Mesendoderm (in vitro differentiated cells): ENCODE results near the gene MAPKAPK3. TPM values are rescaled to one million over a fixed set of nuclear protein-coding genes. Genes with fewer than 3 reads are reported as not detected.

ENCODE experiments used
- DNase-seq: peaks from one replicate; pipeline ENCODE4 v3.0.0; 2013
- H2AK5ac ChIP-seq: 2 replicates; pipeline ENCODE4 v1.6.1; 2013; ENCODE audit warnings: low read length, inconsistent platforms
- H2BK120ac ChIP-seq: 2 replicates; pipeline ENCODE4 v1.6.1; 2013; ENCODE audit warnings: low read depth, mild to moderate bottlenecking, low read length, moderate library complexity, mixed read lengths
- H2BK15ac ChIP-seq: replicated peaks from 2 replicates; pipeline ENCODE4 v1.6.1; 2013; ENCODE audit warnings: low read depth, mild to moderate bottlenecking, moderate library complexity
- H2BK5ac ChIP-seq: 2 replicates; pipeline ENCODE4 v1.6.1; 2013; ENCODE audit warnings: low read length, inconsistent platforms
- H3K18ac ChIP-seq: 2 replicates; pipeline ENCODE4 v1.6.1; 2013; ENCODE audit warnings: mild to moderate bottlenecking, low read length, mixed read lengths
- H3K23ac ChIP-seq: one replicate; pipeline ENCODE4 v1.6.1; 2013; ENCODE audit warnings: low read length
- H3K27ac ChIP-seq: 2 replicates; pipeline ENCODE4 v1.5.1; 2013; ENCODE audit warnings: low read depth, mild to moderate bottlenecking, inconsistent platforms, low read length, moderate library complexity
- H3K27me3 ChIP-seq: 2 replicates; pipeline ENCODE4 v1.6.1; 2013; ENCODE audit warnings: low read length, control low read depth, mild to moderate bottlenecking, inconsistent platforms; ENCODE audit not compliant: insufficient read depth, poor library complexity
- H3K36me3 ChIP-seq: 2 replicates; pipeline ENCODE4 v1.6.1; 2013; ENCODE audit warnings: low read length, inconsistent platforms; ENCODE audit not compliant: control insufficient read depth, insufficient read depth
- H3K4ac ChIP-seq: one replicate; pipeline ENCODE4 v1.6.1; 2013; ENCODE audit warnings: low read depth, mild to moderate bottlenecking, low read length, moderate library complexity
- H3K4me1 ChIP-seq: 2 replicates; pipeline ENCODE4 v1.6.1; 2013; ENCODE audit warnings: low read depth, low read length, inconsistent platforms; ENCODE audit not compliant: control insufficient read depth
- H3K4me2 ChIP-seq: 2 replicates; pipeline ENCODE4 v1.6.1; 2013; ENCODE audit warnings: low read length
- H3K4me3 ChIP-seq: 2 replicates; pipeline ENCODE4 v1.5.1; 2013; ENCODE audit warnings: mild to moderate bottlenecking, low read length
- H3K56ac ChIP-seq: one replicate; pipeline ENCODE4 v1.6.1; 2013; ENCODE audit warnings: low read length
- H3K79me1 ChIP-seq: 2 replicates; pipeline ENCODE4 v1.6.1; 2013; ENCODE audit warnings: low read length, inconsistent platforms
- H3K79me2 ChIP-seq: 2 replicates; pipeline ENCODE4 v1.6.1; 2013; ENCODE audit warnings: mild to moderate bottlenecking, low read length; ENCODE audit not compliant: control insufficient read depth, insufficient read depth
- H3K9ac ChIP-seq: 2 replicates; pipeline ENCODE4 v1.6.1; 2013; ENCODE audit warnings: low read length, inconsistent platforms
- H4K5ac ChIP-seq: one replicate; pipeline ENCODE4 v1.6.1; 2013; ENCODE audit warnings: low read length
- H4K8ac ChIP-seq: one replicate; pipeline ENCODE4 v1.6.1; 2013; ENCODE audit warnings: low read depth, mild to moderate bottlenecking, control low read depth, low read length, moderate library complexity
- WGBS: extraction: QIAGEN DNeasy Blood & Tissue Kit; methylation state at CpG from one replicate; pipeline ENCODE4 v1.1.7; 2013; ENCODE audit warnings: low lambda C conversion rate, missing lambda C conversion rate; ENCODE audit not compliant: insufficient coverage; ENCODE audit errors: extremely low coverage; 5-methylcytosine and 5-hydroxymethylcytosine counted together
- polyA plus RNA-seq, 2 experiments: library from polyadenylated mRNA; stranded (reverse); fragments of 200-250 nt; gene quantifications; one replicate each; pipeline ENCODE4 v1.2.3, GENCODE V29; 2013

MAPKAPK3 gene
- 35.2 TPM for polyA plus RNA-seq (2013, experiment 1 of 2)
- polyA plus RNA-seq (2013, experiment 2 of 2) = 36.3 TPM

DNA sequence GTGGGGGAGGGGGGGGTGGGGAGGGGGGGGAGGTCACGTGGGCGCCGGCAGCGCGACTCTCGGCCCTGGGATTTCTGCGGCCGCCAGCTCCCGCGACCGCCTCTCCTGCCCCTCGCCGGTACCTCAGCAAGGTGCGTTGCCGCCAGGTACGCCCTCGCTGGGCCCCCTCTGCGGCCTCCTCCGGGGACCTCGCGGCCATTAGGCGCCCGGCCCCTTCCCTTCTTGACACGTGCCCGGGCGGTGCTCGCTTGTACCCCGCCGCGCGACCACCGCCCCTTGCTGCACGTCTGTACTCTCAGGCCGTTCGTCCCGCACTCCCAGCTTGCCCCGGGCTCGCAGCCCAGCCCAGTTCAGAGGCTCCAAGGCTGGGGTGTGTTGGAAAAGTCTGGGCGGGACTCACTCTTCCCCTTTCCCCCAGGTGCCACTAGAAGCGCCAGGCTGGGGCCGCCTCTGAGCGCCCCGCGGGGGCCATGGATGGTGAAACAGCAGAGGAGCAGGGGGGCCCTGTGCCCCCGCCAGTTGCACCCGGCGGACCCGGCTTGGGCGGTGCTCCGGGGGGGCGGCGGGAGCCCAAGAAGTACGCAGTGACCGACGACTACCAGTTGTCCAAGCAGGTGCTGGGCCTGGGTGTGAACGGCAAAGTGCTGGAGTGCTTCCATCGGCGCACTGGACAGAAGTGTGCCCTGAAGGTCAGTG is at the start of gene MAPKAPK3:
MAPKAPK3 (plus strand) TSS at position 56 of the 696 bp plus-strand sequence; CDS start at position 471, 415 bp downstream.
- DNase-seq = no peak
- H3K27ac ChIP-seq = no peak within 1 kb of the TSS

DNA sequence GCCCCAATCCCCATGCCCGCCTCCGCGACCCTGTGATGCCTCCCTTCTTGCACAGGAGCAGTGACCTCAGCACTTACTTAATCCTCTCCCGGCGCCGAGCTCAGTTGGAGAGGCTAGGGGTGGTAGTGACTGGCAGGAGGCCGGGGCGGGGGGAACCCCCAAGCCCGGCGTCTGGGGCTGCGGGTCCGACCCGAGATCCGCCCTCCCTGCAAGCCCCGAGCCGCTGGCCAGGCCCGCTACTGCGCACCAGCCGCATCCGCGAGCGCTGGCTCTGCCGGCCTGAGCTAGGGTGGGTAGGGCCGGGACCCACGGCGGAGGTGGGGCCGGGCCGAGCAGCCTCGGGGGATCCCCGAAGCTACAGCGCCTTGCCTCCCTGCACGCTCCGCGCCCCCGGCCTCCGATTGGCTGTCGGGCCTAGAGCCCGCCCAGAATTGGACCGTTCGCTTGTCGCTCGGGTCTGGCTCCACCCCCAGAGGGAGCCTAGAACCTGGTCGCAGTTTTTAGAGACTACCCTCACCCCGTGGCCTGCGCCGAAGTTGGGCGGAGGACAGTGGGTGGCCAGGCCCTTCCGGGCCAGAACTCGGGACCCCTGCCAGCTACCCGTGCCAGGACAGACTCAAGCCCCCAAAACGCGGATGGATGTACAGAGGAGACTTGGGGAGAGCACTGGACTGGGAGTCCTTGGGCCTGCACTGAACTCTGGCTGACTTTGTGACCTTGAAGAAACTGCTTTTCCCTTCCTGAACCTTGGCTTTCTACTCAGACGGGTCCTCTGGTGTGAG is 49.4 kb upstream of the MAPKAPK3 start, which contains the start of gene C3orf18:
C3orf18 (minus strand) TSS at position 362 of the 782 bp plus-strand sequence. CDS start 2,048 bp downstream, outside the sequence.
- Histone ChIP-seq H2BK120ac (no peak within 1 kb of the TSS), H3K79me2 (no peaks in the 10 kb centered on the region), H3K56ac (peak within 1 kb of the TSS; percentile 90), H2AK5ac (no peak within 1 kb of the TSS), H3K79me1 (no peaks in the 10 kb centered on the region), H3K27ac (no peak within 1 kb of the TSS), H4K5ac (no peak within 1 kb of the TSS), H3K4me2 (peak within 1 kb of the TSS; percentile 54), H4K8ac (no peak within 1 kb of the TSS), H3K9ac (peak within 1 kb of the TSS; percentile 62), H2BK5ac (no peak within 1 kb of the TSS), H3K4me3 (peak within 1 kb of the TSS; percentile 48), H3K36me3 (no peaks in the 10 kb centered on the region), H2BK15ac (no peak within 1 kb of the TSS), H3K4me1 (peaks cover 2% of the 10 kb centered on the region), H3K27me3 (peaks cover 3% of the 10 kb centered on the region), H3K4ac (peak within 1 kb of the TSS; percentile 59), H3K18ac (peak within 1 kb of the TSS; percentile 62), H3K23ac (peak within 1 kb of the TSS; percentile 59)
- peak; percentile 85 for DNase-seq
- WGBS = no CpG with 5 or more reads among the region's 53 CpGs

More for the DNA sequence above, at the start of gene MAPKAPK3:
- H2BK15ac ChIP-seq = no peak within 1 kb of the TSS
- peak within 1 kb of the TSS; percentile 42 for H3K18ac ChIP-seq
- peaks cover 8% of the 10 kb centered on the region for H3K4me1 ChIP-seq
- peak within 1 kb of the TSS; percentile 46 for H3K4ac ChIP-seq
- H4K8ac ChIP-seq = no peak within 1 kb of the TSS
- no CpG with 5 or more reads among the region's 58 CpGs for WGBS
- no peak within 1 kb of the TSS for H2BK120ac ChIP-seq
- H3K36me3 ChIP-seq = no peaks in the 10 kb centered on the region
- H3K79me2 ChIP-seq = no peaks in the 10 kb centered on the region
- H3K9ac ChIP-seq = peak within 1 kb of the TSS; percentile 79
- peak within 1 kb of the TSS; percentile 57 for H3K4me3 ChIP-seq
- peaks cover 7% of the 10 kb centered on the region for H3K79me1 ChIP-seq
- H2BK5ac ChIP-seq = no peak within 1 kb of the TSS
- no peaks in the 10 kb centered on the region for H3K27me3 ChIP-seq
- H3K4me2 ChIP-seq = peak within 1 kb of the TSS; percentile 95
- no peak within 1 kb of the TSS for H4K5ac ChIP-seq
- H3K23ac ChIP-seq = no peak within 1 kb of the TSS
- peak within 1 kb of the TSS; percentile 90 for H3K56ac ChIP-seq
- peak within 1 kb of the TSS; percentile 76 for H2AK5ac ChIP-seq

DNA sequence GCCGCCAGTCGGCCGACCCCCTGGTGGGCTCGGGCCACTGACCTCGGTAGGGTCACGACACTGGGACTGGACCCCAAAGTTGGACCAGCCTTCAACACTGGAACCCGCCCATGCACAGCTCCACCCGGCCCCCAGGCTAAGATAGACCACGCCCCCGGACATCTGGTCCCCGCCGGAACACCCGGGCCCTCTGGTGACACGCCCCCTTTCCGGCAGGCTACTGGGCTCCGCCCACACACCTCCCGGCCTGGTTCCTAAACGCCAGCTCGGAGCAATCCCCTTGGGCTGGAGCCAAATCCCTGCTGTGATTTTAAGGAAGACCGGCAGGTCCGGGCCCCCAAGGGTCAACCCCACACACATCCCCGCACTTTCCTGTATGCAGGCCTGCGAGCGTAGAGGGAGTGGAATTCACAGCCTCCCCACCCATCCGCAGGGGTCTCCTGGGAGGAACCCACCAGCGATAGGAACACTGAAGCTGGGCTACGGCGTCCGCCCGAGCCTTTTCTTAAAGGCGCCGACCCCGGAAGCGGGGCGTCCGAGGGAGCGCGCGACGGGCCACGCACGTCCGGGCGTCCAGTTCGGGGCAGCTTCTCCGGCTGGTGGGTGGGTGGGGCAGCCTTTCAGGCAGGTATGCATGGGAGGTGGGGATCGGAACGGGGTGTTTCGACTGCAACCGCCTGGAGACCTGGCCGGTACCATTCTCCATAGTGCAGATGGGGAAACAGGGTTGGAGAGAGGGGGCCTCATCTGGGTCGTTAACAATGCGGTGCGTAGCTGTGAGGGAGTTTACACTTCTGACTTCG is 47.8 kb upstream of the MAPKAPK3 start, which contains the start of gene HEMK1:
HEMK1 (plus strand) TSS at position 576 of the 803 bp plus-strand sequence. CDS start 1,583 bp downstream, outside the sequence.
- Histone ChIP-seq H2AK5ac (no peak within 1 kb of the TSS), H2BK15ac (no peak within 1 kb of the TSS), H4K8ac (no peak within 1 kb of the TSS), H3K79me1 (no peaks in the 10 kb centered on the region), H3K27ac (peak within 1 kb of the TSS; percentile 85), H3K4me1 (peaks cover 2% of the 10 kb centered on the region), H3K4me2 (peak within 1 kb of the TSS; percentile 95), H3K18ac (peak within 1 kb of the TSS; percentile 61), H3K27me3 (peaks cover 3% of the 10 kb centered on the region), H3K36me3 (no peaks in the 10 kb centered on the region), H4K5ac (no peak within 1 kb of the TSS), H3K4me3 (peak within 1 kb of the TSS; percentile 91), H2BK5ac (peak within 1 kb of the TSS; percentile 86), H3K56ac (peak within 1 kb of the TSS; percentile 98), H3K9ac (peak within 1 kb of the TSS; percentile 94), H3K23ac (no peak within 1 kb of the TSS), H3K79me2 (no peaks in the 10 kb centered on the region), H2BK120ac (no peak within 1 kb of the TSS), H3K4ac (no peak within 1 kb of the TSS)
- no CpG with 5 or more reads among the region's 55 CpGs for WGBS
- peak; percentile 97 for DNase-seq

DNA sequence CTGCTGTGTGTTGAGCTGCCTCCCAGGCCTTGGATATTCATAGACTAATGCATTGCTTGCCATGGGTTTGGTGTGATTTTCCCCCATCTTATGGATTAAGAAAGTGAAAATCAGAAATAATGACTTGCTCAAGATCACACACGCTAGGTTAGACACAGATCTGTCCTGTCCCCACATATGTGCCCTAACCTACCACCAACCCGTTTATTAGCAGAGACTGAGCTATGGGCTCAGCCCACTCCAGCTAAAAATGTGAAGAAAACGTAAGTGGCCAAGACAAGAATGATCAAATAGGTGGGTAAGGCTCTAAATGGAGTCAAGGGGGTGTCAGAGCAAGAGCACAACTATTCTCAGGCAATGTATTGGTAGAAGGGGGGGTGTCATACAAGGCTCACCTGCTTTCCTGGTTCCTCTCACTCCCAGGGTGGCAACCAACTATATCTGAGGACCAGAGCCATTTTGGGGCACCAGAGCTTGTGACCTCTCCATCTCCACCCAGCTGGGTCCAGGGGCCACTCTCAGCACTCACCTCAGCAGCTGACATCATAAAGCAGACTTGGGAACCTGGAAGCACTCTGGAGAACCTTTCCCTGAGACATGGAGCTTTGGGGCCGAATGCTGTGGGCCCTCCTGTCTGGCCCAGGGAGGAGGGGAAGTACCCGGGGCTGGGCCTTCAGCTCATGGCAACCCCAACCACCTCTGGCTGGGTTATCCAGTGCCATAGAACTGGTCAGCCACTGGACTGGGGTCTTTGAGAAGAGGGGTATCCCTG is 46.3 kb upstream of the MAPKAPK3 start:
- no peak overlapping the region for H2BK120ac ChIP-seq
- no peak overlapping the region for H3K4me3 ChIP-seq
- H3K4me2 ChIP-seq = no peak overlapping the region
- H3K27ac ChIP-seq = no peak overlapping the region
- no CpG with 5 or more reads among the region's 5 CpGs for WGBS
- H4K5ac ChIP-seq = no peak overlapping the region
- no peak overlapping the region for H4K8ac ChIP-seq
- H3K18ac ChIP-seq = no peak overlapping the region
- no peak overlapping the region for H3K56ac ChIP-seq
- H3K79me1 ChIP-seq = no peaks in the 10 kb centered on the region
- no peak overlapping the region for H3K9ac ChIP-seq
- peaks cover 2% of the 10 kb centered on the region for H3K4me1 ChIP-seq
- H2BK15ac ChIP-seq = no peak overlapping the region
- peaks cover 3% of the 10 kb centered on the region for H3K27me3 ChIP-seq
- H2AK5ac ChIP-seq = no peak overlapping the region
- no peak overlapping the region for H3K23ac ChIP-seq
- no peak overlapping the region for H2BK5ac ChIP-seq
- no peak overlapping the region for H3K4ac ChIP-seq
- no peaks in the 10 kb centered on the region for H3K79me2 ChIP-seq
- H3K36me3 ChIP-seq = no peaks in the 10 kb centered on the region
- no peak for DNase-seq

DNA sequence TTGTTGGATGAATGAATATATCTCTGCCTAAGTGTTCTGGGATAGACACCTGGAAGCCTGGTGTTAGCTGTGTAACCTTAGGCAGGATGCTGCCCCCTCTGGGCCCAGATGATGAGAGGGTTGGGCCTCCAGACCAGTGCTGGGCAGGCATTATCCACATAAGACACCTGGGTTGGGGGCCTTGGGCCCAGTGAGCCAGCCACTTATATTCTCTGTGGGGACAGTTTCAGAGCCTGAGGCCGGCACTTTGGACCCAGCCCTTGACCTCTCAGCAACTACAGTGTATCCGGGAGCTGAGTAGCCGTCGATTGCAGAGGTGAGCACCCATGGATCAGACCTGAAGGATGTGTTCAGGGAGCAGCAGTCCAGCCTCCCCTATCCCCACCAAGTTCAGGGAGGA is 45.5 kb upstream of the MAPKAPK3 start:
- H3K4ac ChIP-seq = no peak overlapping the region
- H2BK120ac ChIP-seq = no peak overlapping the region
- peaks cover 2% of the 10 kb centered on the region for H3K4me1 ChIP-seq
- WGBS = no CpG with 5 or more reads among the region's 4 CpGs
- H3K56ac ChIP-seq = no peak overlapping the region
- no peaks in the 10 kb centered on the region for H3K79me2 ChIP-seq
- no peak for DNase-seq
- no peak overlapping the region for H4K8ac ChIP-seq
- H2BK5ac ChIP-seq = no peak overlapping the region
- no peak overlapping the region for H3K9ac ChIP-seq
- H3K36me3 ChIP-seq = no peaks in the 10 kb centered on the region
- H2AK5ac ChIP-seq = no peak overlapping the region
- H3K27me3 ChIP-seq = peaks cover 3% of the 10 kb centered on the region
- H3K4me2 ChIP-seq = no peak overlapping the region
- H3K23ac ChIP-seq = no peak overlapping the region
- H3K18ac ChIP-seq = no peak overlapping the region
- no peak overlapping the region for H3K4me3 ChIP-seq
- no peaks in the 10 kb centered on the region for H3K79me1 ChIP-seq
- H2BK15ac ChIP-seq = no peak overlapping the region
- H3K27ac ChIP-seq = no peak overlapping the region
- H4K5ac ChIP-seq = no peak overlapping the region
